WTC11 (cell line): ENCODE results near the gene NDUFA3. TPM values are rescaled to one million over a fixed set of nuclear protein-coding genes. Genes with fewer than 3 reads are reported as not detected.

Experiments
- ATAC-seq: fragments of 200-7000 bp; cut with Tn5 transposase; 2 replicates; pipeline ENCODE4 v1.10.0; 2021; ENCODE audit warnings: mild to moderate bottlenecking, moderate library complexity
- CTCF ChIA-PET: fragments of 300-600 bp; sonication (Branson Sonifier 250); formaldehyde crosslinking; loops from one replicate; lab custom pipeline; 2021; ENCODE audit warnings: antibody characterized with exemption; lab: Charles Lee
- POLR2A ChIA-PET: fragments of 350-600 bp; sonication (Branson Sonifier 250); formaldehyde crosslinking; loops from one replicate; lab custom pipeline; 2021; ENCODE audit warnings: antibody characterized with exemption; lab: Charles Lee
- DNase-seq: peaks from one replicate; pipeline ENCODE4 v3.0.0; 2021; ENCODE audit warnings: low spot score
- H3K27ac Mint-ChIP-seq: 2 replicates; pipeline ENCODE4 v1.8.0; 2021; ENCODE audit warnings: mixed read lengths
- H3K27me3 Mint-ChIP-seq: 2 replicates; pipeline ENCODE4 v1.8.0; 2021; ENCODE audit warnings: low read depth, mild to moderate bottlenecking, moderate library complexity, mixed read lengths
- H3K36me3 Mint-ChIP-seq: 2 replicates; pipeline ENCODE4 v1.8.0; 2021; ENCODE audit warnings: mixed read lengths
- H3K4me1 Mint-ChIP-seq: 2 replicates; pipeline ENCODE4 v1.8.0; 2022; ENCODE audit warnings: mixed read lengths
- H3K4me3 Mint-ChIP-seq: 2 replicates; pipeline ENCODE4 v1.8.0; 2021; ENCODE audit warnings: mild to moderate bottlenecking, moderate library complexity, mixed read lengths
- H3K9me3 Mint-ChIP-seq: 2 replicates; pipeline ENCODE4 v1.8.0; 2021; ENCODE audit warnings: mixed read lengths
- ATF2 ChIP-seq: sonication (generic); formaldehyde crosslinking; IDR thresholded peaks from 2 replicates; pipeline ENCODE4 v1.8.1; 2022; ENCODE audit warnings: low read depth, missing genetic modification reagents, borderline replicate concordance
- ATF6 ChIP-seq: sonication (generic); formaldehyde crosslinking; IDR thresholded peaks from 2 replicates; pipeline ENCODE4 v1.8.1; 2023; ENCODE audit warnings: mild to moderate bottlenecking, missing genetic modification reagents
- CREM ChIP-seq: sonication (generic); formaldehyde crosslinking; IDR thresholded peaks from 2 replicates; pipeline ENCODE4 v1.8.1; 2022; ENCODE audit warnings: mild to moderate bottlenecking, missing genetic modification reagents, moderate library complexity
- E2F4 ChIP-seq: sonication (generic); formaldehyde crosslinking; IDR thresholded peaks from 2 replicates; pipeline ENCODE4 v1.8.1; 2022; ENCODE audit warnings: low read depth, mild to moderate bottlenecking, moderate library complexity, missing genetic modification reagents, borderline replicate concordance
- ESRRA ChIP-seq: sonication (generic); formaldehyde crosslinking; IDR thresholded peaks from 2 replicates; pipeline ENCODE4 v1.8.1; 2022; ENCODE audit warnings: mild to moderate bottlenecking, missing genetic modification reagents, borderline replicate concordance
- ETV6 ChIP-seq: sonication (generic); formaldehyde crosslinking; IDR thresholded peaks from 2 replicates; pipeline ENCODE4 v1.8.1; 2022; ENCODE audit warnings: mild to moderate bottlenecking, missing genetic modification reagents
- FOXJ3 ChIP-seq: sonication (generic); formaldehyde crosslinking; IDR thresholded peaks from 2 replicates; pipeline ENCODE4 v1.9.0; 2021; ENCODE audit warnings: missing genetic modification reagents, mild to moderate bottlenecking, borderline replicate concordance
- HMGA2 ChIP-seq: fragments of 250-450 bp; sonication (Bioruptor Pico); IDR thresholded peaks from 2 replicates; pipeline ENCODE4 v1.4.0; 2021; ENCODE audit warnings: mild to moderate bottlenecking, moderate library complexity
- IRF2 ChIP-seq: sonication (generic); formaldehyde crosslinking; IDR thresholded peaks from 2 replicates; pipeline ENCODE4 v1.8.0; 2022; ENCODE audit warnings: low read depth, missing genetic modification reagents, borderline replicate concordance
- JAZF1 ChIP-seq: fragments of 250-450 bp; sonication (Bioruptor Pico); IDR thresholded peaks from 2 replicates; pipeline ENCODE4 v1.9.0; 2021; ENCODE audit warnings: moderate library complexity, mild to moderate bottlenecking, inconsistent platforms
- MXD4 ChIP-seq: fragments of 250-450 bp; sonication (Bioruptor Pico); IDR thresholded peaks from 2 replicates; pipeline ENCODE4 v1.8.0; 2021; ENCODE audit warnings: mild to moderate bottlenecking, moderate library complexity, borderline replicate concordance
- MYBL2 ChIP-seq: sonication (generic); formaldehyde crosslinking; IDR thresholded peaks from 2 replicates; pipeline ENCODE4 v1.8.1; 2023; ENCODE audit warnings: mild to moderate bottlenecking, moderate library complexity, missing genetic modification reagents
- NFE2L1 ChIP-seq: sonication (generic); formaldehyde crosslinking; IDR thresholded peaks from 2 replicates; pipeline ENCODE4 v1.8.1; 2023; ENCODE audit warnings: missing genetic modification reagents
- RORB ChIP-seq: fragments of 250-450 bp; sonication (Bioruptor Pico); IDR thresholded peaks from 2 replicates; pipeline ENCODE4 v1.9.0; 2021; ENCODE audit warnings: mild to moderate bottlenecking
- TEAD1 ChIP-seq: sonication (generic); formaldehyde crosslinking; IDR thresholded peaks from 2 replicates; pipeline ENCODE4 v1.8.0; 2022; ENCODE audit warnings: mild to moderate bottlenecking, missing genetic modification reagents
- TP53 ChIP-seq: sonication (generic); formaldehyde crosslinking; IDR thresholded peaks from 2 replicates; pipeline ENCODE4 v1.8.1; 2023; ENCODE audit warnings: mild to moderate bottlenecking, missing genetic modification reagents
- USF2 ChIP-seq: sonication (generic); formaldehyde crosslinking; IDR thresholded peaks from 2 replicates; pipeline ENCODE4 v1.8.1; 2023; ENCODE audit warnings: mild to moderate bottlenecking, missing genetic modification reagents, moderate library complexity
- ZBTB43 ChIP-seq: sonication (generic); formaldehyde crosslinking; IDR thresholded peaks from 2 replicates; pipeline ENCODE4 v1.8.1; 2023; ENCODE audit warnings: mild to moderate bottlenecking, missing genetic modification reagents
- ZMAT4 ChIP-seq: fragments of 250-450 bp; sonication (Bioruptor Pico); IDR thresholded peaks from 2 replicates; pipeline ENCODE4 v1.9.0; 2021; ENCODE audit warnings: mild to moderate bottlenecking
- ZNF219 ChIP-seq: sonication (generic); formaldehyde crosslinking; IDR thresholded peaks from 2 replicates; pipeline ENCODE4 v1.8.0; 2023; ENCODE audit warnings: missing genetic modification reagents, mild to moderate bottlenecking, borderline replicate concordance
- ZNF317 ChIP-seq: sonication (generic); formaldehyde crosslinking; IDR thresholded peaks from 2 replicates; pipeline ENCODE4 v1.8.1; 2023; ENCODE audit warnings: low read depth, mild to moderate bottlenecking, moderate library complexity, missing genetic modification reagents, borderline replicate concordance
- total RNA-seq: library from RNA; stranded (reverse); gene quantifications from 3 replicates; pipeline ENCODE4 v1.2.3, GENCODE V29; 2021

The NDUFA3 gene
- total RNA-seq, 1 experiment from 2014 or later: 181 TPM

GRCh38 chr19:54123682-54124081 lies 21.0 kb downstream of the NDUFA3 start:
- DNase-seq (no peak), ATAC-seq (no peak)
- Mint-ChIP-seq H3K36me3 (peaks cover 62% of the 10 kb centered on the region), H3K4me1 (no peaks in the 10 kb centered on the region), H3K4me3 (no peak overlapping the region), H3K9me3 (no peaks in the 10 kb centered on the region), H3K27ac (no peak overlapping the region), H3K27me3 (no peaks in the 10 kb centered on the region)
- TF ChIP-seq FOXJ3 (CRISPR knock-in tag): no peak
- TF ChIP-seq ATF2 (CRISPR knock-in tag): no peak
- TF ChIP-seq TEAD1 (CRISPR knock-in tag): no peak
- no peak for TF ChIP-seq ESRRA
- no peak for TF ChIP-seq HMGA2 (CRISPR knock-in tag)
- TF ChIP-seq ETV6 (CRISPR knock-in tag): no peak
- TF ChIP-seq USF2: no peak
- no peak for TF ChIP-seq MXD4 (CRISPR knock-in tag)
- TF ChIP-seq JAZF1: no peak
- no peak for TF ChIP-seq IRF2
- CTCF ChIA-PET: interaction anchor here (1.2 to 1.5 kb wide), 2 partner anchors 13 to 211 kb away, joined by 3 to 4 read pairs; partner anchors contain the start of gene CNOT3
- POLR2A ChIA-PET: no interaction called here

- Mint-ChIP-seq H3K27me3 (no peaks in the 10 kb centered on the region), H3K27ac (no peak overlapping the region), H3K4me1 (no peaks in the 10 kb centered on the region), H3K9me3 (no peaks in the 10 kb centered on the region), H3K4me3 (no peak overlapping the region), H3K36me3 (peaks cover 60% of the 10 kb centered on the region)
- no peak for DNase-seq
- TF ChIP-seq RORB (CRISPR knock-in tag): no peak
- TF ChIP-seq ZMAT4: no peak
- TF ChIP-seq CREM (CRISPR knock-in tag): no peak
- no peak for TF ChIP-seq E2F4
- no peak for TF ChIP-seq ZNF317 (CRISPR knock-in tag)
- no peak for TF ChIP-seq NFE2L1 (CRISPR knock-in tag)
- TF ChIP-seq ATF2 (CRISPR knock-in tag): no peak
- no peak for TF ChIP-seq ZNF219 (CRISPR knock-in tag)
- no peak for TF ChIP-seq ATF6
- no peak for TF ChIP-seq TP53 (CRISPR knock-in tag)
- no peak for TF ChIP-seq MYBL2 (CRISPR knock-in tag)
- TF ChIP-seq ZBTB43 (CRISPR knock-in tag): no peak
- POLR2A ChIA-PET: no interaction called here
- no peak for ATAC-seq
- CTCF ChIA-PET: interaction anchor here (1.2 to 1.5 kb wide), 2 partner anchors 13 to 212 kb away, joined by 3 to 4 read pairs; partner anchors contain the start of gene CNOT3
Observed at GRCh38 chr19:54124393-54124792, 21.7 kb downstream of the NDUFA3 start.
